Stimulated activated CD8-positive, alpha-beta memory T cell treated with anti-CD3 and anti-CD28 coated beads, Interleukin-15, amount 100 ng/mL, for 24 hours (primary cell): ENCODE results near the gene KCNQ1OT1.

Experiments used
- DNase-seq: peaks from one replicate; pipeline ENCODE4 v3.0.0-alpha.2; 2020; ENCODE audit warnings: low read depth

Gene KCNQ1OT1

DNA sequence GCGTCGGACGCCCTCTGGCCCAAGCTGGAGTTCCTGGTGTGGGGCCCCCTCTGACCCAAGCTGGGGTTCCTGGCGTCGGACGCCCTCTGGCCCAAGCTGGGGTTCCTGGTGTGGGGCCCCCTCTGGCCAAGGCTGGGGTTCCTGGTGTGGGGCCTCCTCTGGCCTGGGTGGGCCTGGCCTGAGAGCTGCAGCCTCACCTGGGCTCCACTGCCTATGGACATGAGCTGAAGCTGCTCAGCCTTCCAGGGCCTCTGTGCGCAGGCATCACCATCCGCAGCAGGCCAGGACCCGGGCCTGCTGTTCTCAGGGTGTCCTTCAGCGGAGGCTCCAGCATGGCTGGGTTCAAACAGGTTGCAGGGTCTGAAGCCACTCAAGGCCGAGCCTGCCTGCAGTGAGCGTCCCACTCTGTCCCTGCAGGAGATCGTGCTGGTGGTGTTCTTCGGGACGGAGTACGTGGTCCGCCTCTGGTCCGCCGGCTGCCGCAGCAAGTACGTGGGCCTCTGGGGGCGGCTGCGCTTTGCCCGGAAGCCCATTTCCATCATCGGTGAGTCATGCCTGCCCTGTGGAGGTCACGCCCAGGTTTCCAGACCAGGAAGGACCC is 129.5 kb downstream of the KCNQ1OT1 start:
- no peak for DNase-seq

- DNase-seq, result no peak
These were observed 130.0 kb downstream of the KCNQ1OT1 start for GRCh38 chr11:2569731-2570210.

- no peak for DNase-seq
These were observed 130.5 kb downstream of the KCNQ1OT1 start for GRCh38 chr11:2569321-2569721.

DNA sequence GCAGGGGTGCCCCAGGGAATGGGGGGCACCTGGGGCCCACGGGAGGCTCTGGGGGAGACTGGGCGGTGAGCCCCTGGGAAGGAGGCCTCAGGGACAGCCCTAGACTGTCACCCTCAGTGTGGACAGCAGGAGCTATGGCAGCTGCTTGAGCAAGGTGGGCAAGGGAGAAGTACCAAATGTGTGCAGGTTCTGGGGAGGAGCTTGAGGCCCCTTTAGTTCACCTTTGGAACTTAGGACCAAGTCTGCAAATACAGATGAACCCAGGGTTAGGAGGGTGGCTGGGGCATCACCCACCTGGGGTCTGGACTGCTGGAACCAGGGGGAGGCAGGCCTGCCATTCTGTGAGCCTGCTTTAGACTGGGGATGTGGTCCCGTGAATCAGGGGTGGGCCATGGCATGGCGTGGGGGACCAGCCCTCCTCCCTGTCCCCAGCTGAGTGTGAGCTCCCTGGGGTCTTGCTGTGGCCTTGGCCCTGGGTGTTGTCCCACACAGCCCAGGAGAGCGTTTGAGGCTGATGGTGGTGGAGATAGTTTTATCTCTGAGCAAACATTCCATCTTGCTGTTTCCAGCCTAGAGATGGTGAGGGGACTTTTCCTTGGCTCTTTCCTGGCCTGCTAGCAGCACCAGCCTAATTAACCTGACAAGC is 132.6 kb downstream of the KCNQ1OT1 start:
- no peak for DNase-seq

- DNase-seq, result no peak
These were observed 133.4 kb downstream of the KCNQ1OT1 start for GRCh38 chr11:2566223-2567025.

DNA sequence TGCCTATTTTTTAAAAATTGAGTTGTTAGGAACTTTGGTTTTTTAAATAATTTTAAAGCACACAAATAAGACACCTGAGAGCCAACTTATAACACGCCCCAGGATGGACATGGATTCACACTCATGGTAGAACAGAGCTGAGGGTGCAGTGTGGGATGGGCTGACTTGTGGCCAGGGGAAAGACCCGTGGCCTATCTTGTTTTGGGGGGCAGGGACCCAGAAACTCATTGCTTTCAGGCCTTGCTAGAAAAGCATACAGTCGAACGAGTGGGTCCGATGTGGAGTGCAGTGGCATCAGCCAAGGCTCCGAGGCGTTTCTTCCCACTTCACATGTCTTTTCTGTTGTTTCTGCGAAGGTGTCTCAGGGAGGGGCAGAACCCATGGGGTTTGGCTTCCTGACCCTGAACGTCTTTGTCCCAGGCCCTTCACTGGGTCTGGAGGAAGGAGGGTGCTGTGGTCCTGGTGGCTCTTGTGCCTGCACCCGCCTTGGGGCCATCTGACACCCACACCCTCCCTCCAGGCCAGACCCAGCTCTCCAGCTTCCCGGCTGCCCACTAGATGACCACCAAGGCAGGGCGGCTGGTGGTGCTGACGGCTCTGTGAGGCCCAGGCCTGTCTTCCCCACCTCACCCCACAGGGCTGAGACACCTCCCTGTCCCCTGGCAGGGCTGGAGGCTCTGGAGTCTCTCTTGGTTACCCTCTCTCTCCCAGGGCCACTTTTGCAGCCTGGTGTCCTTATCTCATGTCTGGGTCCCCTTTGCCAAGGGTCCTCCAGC is 134.2 kb downstream of the KCNQ1OT1 start:
- DNase-seq, result no peak

DNA sequence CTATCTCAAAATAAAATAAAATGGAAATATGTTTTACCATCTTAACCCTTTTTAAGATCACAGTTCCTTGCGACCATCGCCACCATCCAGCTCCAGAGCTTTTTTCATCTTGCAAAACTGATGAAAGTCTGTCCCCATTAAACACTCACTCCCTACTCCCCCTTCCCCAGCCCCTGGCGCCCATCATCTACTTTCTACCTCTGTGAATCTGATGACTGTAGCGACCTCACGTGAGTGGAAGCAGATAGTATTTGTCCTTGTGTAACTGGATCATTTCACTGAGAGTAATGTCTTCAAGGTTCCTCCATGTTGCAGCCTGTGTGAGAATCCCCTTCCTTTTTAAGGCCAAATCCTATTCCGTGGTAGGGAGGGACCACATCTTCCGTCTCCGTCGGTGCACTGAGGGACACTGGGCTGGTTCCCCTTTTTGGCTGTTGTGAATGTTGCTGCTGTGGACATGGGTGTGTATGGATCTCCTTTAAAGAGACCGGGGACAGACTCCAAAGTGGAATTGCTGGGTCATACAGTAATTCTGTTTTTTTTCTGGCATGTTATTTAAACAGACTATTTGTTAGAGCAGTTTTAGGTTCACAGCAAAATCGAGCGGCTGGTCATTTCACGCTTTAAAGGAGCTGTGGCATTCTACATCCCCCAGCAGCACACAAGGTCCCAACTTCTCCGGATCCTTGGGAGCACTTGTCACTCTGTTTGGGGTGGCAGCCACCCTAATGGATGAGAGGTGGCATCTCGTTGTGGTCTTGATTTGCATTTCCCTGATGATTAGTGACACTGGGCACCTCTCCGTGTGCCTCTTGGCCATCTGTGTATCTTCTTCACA is 135.0 kb downstream of the KCNQ1OT1 start:
- DNase-seq, result no peak

DNA sequence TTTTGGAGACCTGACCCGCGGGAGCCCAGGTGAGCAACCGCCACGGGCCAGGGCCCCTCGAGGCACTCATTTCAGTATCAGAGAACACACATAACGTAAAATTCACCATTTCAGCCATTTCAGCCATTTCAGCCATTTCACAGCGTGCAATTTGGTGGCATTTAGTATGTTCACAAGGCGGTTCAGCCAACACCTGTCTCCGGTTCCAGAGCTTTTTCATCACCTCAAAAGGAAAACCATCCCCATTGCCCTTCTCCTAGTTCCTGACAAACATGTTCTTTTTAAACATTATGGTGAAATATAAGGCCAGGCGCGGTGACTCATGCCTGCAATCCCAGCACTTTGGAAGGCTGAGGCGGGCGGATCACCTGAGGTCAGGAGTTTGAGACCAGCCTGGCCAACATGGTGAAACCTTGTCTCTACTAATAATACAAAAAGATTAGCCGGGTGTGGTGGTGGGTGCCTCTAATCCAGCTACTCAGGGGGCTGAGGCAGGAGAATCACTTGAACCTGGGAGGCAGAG is 135.7 kb downstream of the KCNQ1OT1 start:
- no peak for DNase-seq

DNA sequence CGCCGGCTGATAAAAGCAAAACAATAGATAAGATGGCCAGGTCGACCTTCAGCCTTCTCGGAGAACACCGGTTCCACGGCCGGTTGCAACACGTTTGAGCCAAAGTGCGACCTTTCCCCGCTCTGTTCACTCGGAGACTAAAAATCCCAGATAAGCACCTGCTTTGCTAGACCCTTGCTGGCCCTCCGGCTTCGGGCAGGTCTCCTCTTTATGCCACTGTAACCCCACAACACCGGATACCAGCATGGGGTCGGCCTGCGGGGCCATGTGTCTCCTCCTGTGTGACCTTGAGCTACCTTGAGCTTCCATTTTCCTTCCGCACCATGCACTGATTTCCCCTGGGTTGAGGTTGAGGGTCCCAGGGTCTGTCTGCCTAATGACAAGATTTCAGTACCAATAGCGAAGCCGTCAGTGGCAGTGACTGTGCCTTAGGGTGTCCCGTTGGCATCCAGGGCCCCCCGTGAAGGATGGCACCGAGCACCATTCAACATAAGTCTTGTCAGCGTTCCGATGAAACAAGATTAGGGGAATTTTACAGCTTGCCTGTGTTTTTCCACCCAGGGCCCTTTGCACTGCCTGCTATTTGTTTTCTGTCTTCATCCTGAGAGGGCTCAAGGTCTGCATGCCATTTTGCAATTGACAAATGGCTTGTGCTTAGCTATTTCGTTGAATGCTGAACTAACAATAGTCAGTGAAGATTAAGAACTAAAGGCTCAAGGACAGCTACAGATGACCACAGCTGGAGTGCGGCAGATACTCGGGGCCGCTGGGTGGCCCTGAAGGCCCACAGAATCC is 136.4 kb downstream of the KCNQ1OT1 start:
- DNase-seq, result no peak

GRCh38 chr11:2562890-2563212 is 136.9 kb downstream of the KCNQ1OT1 start:
- DNase-seq, result no peak

GRCh38 chr11:2561696-2562581 is 137.9 kb downstream of the KCNQ1OT1 start:
- no peak for DNase-seq

DNA sequence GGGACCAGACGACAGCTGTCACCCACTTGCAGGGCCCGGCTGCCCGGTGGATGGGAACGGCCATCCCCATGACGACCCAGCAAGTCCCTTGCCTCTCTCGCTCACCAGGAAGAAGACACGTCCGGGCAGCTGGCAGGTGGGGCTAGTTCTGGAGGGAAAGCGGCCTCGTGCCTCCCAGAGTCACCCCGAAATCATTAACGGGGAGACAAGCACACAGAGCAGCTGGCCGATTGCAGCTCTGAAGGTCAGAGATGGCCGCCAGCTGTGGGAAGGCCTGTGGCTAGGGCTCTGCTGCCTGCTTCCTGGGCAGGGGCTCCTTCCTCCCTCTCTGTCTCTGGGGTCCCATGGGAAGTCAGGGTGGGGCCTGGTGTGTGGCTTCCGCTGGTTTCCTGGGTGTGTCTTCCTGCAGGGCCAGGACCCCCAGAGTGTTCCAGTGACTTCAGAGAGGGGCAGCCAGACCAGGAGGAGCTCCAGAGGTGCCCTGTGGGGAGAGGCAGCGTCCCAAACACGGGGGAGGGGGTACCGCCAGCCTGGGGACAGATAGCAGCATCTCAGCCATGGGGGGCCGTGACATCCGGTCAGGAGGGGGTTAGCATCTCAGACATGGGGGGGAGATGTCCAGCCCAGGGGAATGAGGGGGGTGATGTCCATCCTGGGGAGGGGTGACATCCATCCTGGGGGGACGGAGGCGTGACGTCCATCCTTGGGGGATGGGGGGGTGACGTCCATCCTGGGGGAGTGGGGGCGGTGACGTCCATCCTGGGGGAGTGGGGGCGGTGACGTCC is 140.1 kb downstream of the KCNQ1OT1 start:
- DNase-seq, result no peak

- DNase-seq, result no peak
These were observed 140.8 kb downstream of the KCNQ1OT1 start for GRCh38 chr11:2558861-2559526.

DNA sequence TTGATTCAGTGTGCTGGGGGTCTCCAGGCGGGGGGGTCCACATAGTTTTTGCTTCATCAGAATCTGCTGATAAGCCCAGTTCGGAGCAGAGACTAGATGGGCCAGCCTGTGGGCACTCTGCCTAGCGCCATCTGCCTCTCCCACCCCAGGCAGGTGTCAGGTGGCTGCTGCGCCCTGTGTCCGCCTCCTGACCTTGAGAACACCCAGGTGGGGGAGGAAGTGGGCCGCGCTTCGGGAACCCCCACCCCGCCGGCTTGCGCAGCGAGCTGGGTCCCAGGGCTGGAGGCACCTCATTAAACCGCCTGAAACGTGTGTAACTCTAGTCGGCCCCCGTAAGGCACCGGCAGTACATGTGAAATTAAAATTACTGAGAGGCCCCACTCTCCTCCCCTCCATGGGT is 141.4 kb downstream of the KCNQ1OT1 start:
- DNase-seq, result no peak
